Natural killer cell (primary cell): ENCODE measurements around the gene NRM. TPM values are rescaled to one million over a fixed set of nuclear protein-coding genes. Genes with fewer than 3 reads are reported as not detected.

Experiments used
- ATAC-seq, 3 donors: fragments of 150-1000 bp in 2 of 3; fragments of 200-7000 bp in 1 of 3; cut with Tn5 transposase; 1 replicate in 1 of 3; 2 replicates in 2 of 3; pipeline ENCODE4 v1.10.0; 2021; ENCODE audit warnings: mild to moderate bottlenecking in 2 of 3, moderate library complexity in 2 of 3
- DNase-seq, 2 donors: peaks; one replicate each; pipeline versions ENCODE4 v3.0.0 to v3.0.0-alpha.2; 2013 to 2021; ENCODE audit warnings: mixed read lengths in 1 of 2
- H3K27ac ChIP-seq: one replicate; pipeline ENCODE4 v1.5.1; 2013; ENCODE audit warnings: mild to moderate bottlenecking, low read length
- H3K27me3 ChIP-seq: one replicate; pipeline ENCODE4 v1.6.1; 2013; ENCODE audit warnings: low read length; ENCODE audit not compliant: control insufficient read depth, insufficient read depth
- H3K36me3 ChIP-seq: one replicate; pipeline ENCODE4 v1.6.1; 2013; ENCODE audit warnings: low read length; ENCODE audit not compliant: control insufficient read depth, insufficient read depth
- H3K4me1 ChIP-seq: one replicate; pipeline ENCODE4 v1.6.1; 2013; ENCODE audit warnings: low read length; ENCODE audit not compliant: control insufficient read depth, insufficient read depth
- H3K4me3 ChIP-seq: one replicate; pipeline ENCODE4 v1.5.1; 2013; ENCODE audit warnings: low read length
- H3K9me3 ChIP-seq: one replicate; pipeline ENCODE4 v1.6.1; 2013; ENCODE audit warnings: low read length; ENCODE audit not compliant: control insufficient read depth, insufficient read depth
- H3K27ac Mint-ChIP-seq, 2 donors: one replicate each; pipeline ENCODE4 v1.8.0; 2022; ENCODE audit warnings: mild to moderate bottlenecking in 2 of 2, mixed read lengths in 2 of 2, moderate library complexity in 1 of 2
- H3K27me3 Mint-ChIP-seq, 2 donors: one replicate each; pipeline ENCODE4 v1.8.0; 2022; ENCODE audit warnings: low read depth in 2 of 2, mixed read lengths in 2 of 2
- H3K36me3 Mint-ChIP-seq: one replicate; pipeline ENCODE4 v1.8.0; 2022; ENCODE audit warnings: mixed read lengths
- H3K4me1 Mint-ChIP-seq, 2 donors: one replicate each; pipeline ENCODE4 v1.8.0; 2022; ENCODE audit warnings: mixed read lengths in 2 of 2
- H3K4me3 Mint-ChIP-seq: one replicate; pipeline ENCODE4 v1.8.0; 2022; ENCODE audit warnings: mild to moderate bottlenecking, moderate library complexity, mixed read lengths
- H3K9me3 Mint-ChIP-seq, 2 donors: one replicate each; pipeline ENCODE4 v1.8.0; 2022; ENCODE audit warnings: mixed read lengths in 2 of 2
- CTCF ChIP-seq: fragments of 200-600 bp; IDR thresholded peaks from one replicate; pipeline ENCODE4 v1.8.0; 2022; ENCODE audit warnings: antibody characterized with exemption
- WGBS: methylation state at CpG from one replicate; pipeline ENCODE4 v1.1.7; 2013; ENCODE audit warnings: missing lambda C conversion rate; ENCODE audit not compliant: insufficient coverage; 5-methylcytosine and 5-hydroxymethylcytosine counted together
- intact Hi-C: fragments of 100-400 bp; cut with micrococcal nuclease; formaldehyde crosslinking; loops from one replicate; pipeline ENCODE4 v1.14.2; 2022
- total RNA-seq, 4 donors: library from RNA; stranded (reverse); fragments of 120-200 nt in 1 of 4; gene quantifications; one replicate each; pipeline versions ENCODE4 v1.2.3 to v1.2.4, GENCODE V29; 2013 to 2022

The NRM gene
- total RNA-seq, 3 donors from 2014 or later (not counting 1 experiment from before 2014, with no cell fraction given), result 7.4 to 8.9 (median 8.7) TPM

- H3K27me3 Mint-ChIP-seq, result no peaks in the 10 kb centered on the region
These were observed 6.8 kb downstream of the NRM start for GRCh38 chr6:30683980-30684338.

GRCh38 chr6:30683183-30683979 is 7.4 kb downstream of the NRM start:
- H3K4me3 Mint-ChIP-seq, result peak overlapping the region; percentile 96
- no peaks in the 10 kb centered on the region for H3K9me3 ChIP-seq
- H3K4me1 ChIP-seq, result peaks cover 75% of the 10 kb centered on the region
- intact Hi-C loops, result loop anchor here (5.0 kb wide), 1 partner anchor 194 kb away; no protein-coding TSS in a partner anchor
- H3K36me3 ChIP-seq, result peaks cover 19% of the 10 kb centered on the region
- H3K9me3 Mint-ChIP-seq, result no peaks in the 10 kb centered on the region
- no peaks in the 10 kb centered on the region for H3K27me3 Mint-ChIP-seq
- H3K27me3 ChIP-seq, result no peaks in the 10 kb centered on the region
- DNase-seq, result peak in 1 of 2 donors; percentile 22
- H3K27ac Mint-ChIP-seq, result peak overlapping the region; percentile 91 to 98
- peak overlapping the region; percentile 96 for H3K4me3 ChIP-seq
- TF ChIP-seq CTCF, result no peak
- peaks cover 61 to 89% of the 10 kb centered on the region in 2 donors for H3K4me1 Mint-ChIP-seq
- H3K36me3 Mint-ChIP-seq, result peaks cover 13% of the 10 kb centered on the region
- under 1% methylated on average over 7 of the region's 7 CpGs for WGBS
- H3K27ac ChIP-seq, result peak overlapping the region; percentile 84
- ATAC-seq, result no peak

More at GRCh38 chr6:30683980-30684338, 6.8 kb downstream of the NRM start:
- no peak for TF ChIP-seq CTCF
- Histone ChIP-seq H3K9me3 (no peaks in the 10 kb centered on the region), H3K36me3 (peaks cover 14% of the 10 kb centered on the region), H3K27ac (peak overlapping the region; percentile 84), H3K4me3 (peak overlapping the region; percentile 96), H3K4me1 (peaks cover 76% of the 10 kb centered on the region), H3K27me3 (no peaks in the 10 kb centered on the region)
- Mint-ChIP-seq H3K36me3 (peaks cover 13% of the 10 kb centered on the region), H3K4me1 (peaks cover 62 to 92% of the 10 kb centered on the region in 2 donors), H3K4me3 (peak overlapping the region; percentile 96), H3K27ac (peak overlapping the region; percentile 91 to 98), H3K9me3 (no peaks in the 10 kb centered on the region)
- DNase-seq (no peak), ATAC-seq (no peak)
- WGBS, result 0% methylated on average over 2 of the region's 2 CpGs
- intact Hi-C loops, result loop anchor here (5.0 kb wide), 1 partner anchor 193 kb away; no protein-coding TSS in a partner anchor

- H3K4me3 ChIP-seq, result peak overlapping the region; percentile 96
- Mint-ChIP-seq H3K36me3 (peaks cover 13% of the 10 kb centered on the region), H3K27me3 (no peaks in the 10 kb centered on the region), H3K27ac (peak overlapping the region; percentile 91 to 98), H3K9me3 (no peaks in the 10 kb centered on the region), H3K4me3 (peak overlapping the region; percentile 96), H3K4me1 (peaks cover 52 to 80% of the 10 kb centered on the region in 2 donors)
- no peaks in the 10 kb centered on the region for H3K9me3 ChIP-seq
- DNase-seq (peak; percentile 82 to 94), ATAC-seq (peak; percentile 65 to 88 (median 78))
- peaks cover 65% of the 10 kb centered on the region for H3K4me1 ChIP-seq
- peak overlapping the region; percentile 84 for H3K27ac ChIP-seq
- no peaks in the 10 kb centered on the region for H3K27me3 ChIP-seq
- 0% methylated on average over 8 of the region's 11 CpGs for WGBS
- intact Hi-C loops, result loop anchor here (1.0 to 5.0 kb wide), 2 partner anchors 35 to 195 kb away; partner anchors contain the start of gene MDC1
- TF ChIP-seq CTCF, result no peak
- H3K36me3 ChIP-seq, result peaks cover 27% of the 10 kb centered on the region
These were observed 8.4 kb downstream of the NRM start for GRCh38 chr6:30682143-30683117.
